ENCODE measurements around the gene POLR1C.
A peak's percentile ranks its signal among the peaks of the same experiment; 100 is the strongest.

POLR1C gene

DNA sequence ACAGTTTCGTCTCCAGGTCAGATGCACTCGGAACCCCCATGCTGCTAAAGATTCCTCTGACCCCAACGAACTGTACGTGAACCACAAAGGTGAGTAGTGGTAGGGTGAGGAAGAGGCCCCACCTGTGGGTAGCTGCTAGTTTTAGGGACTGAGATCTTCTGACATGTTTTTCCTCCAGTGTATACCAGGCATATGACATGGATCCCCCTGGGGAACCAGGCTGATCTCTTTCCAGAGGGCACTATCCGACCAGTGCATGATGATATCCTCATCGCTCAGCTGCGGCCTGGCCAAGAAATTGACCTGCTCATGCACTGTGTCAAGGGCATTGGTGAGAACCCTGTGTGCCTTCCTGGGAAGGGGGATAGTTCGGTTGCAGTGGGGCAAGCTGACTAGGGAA, 3.2 kb downstream of the POLR1C start:
- Histone ChIP-seq H3K4me1 (ENCODE audit: control insufficient read depth, insufficient read depth, low read length) (peaks cover 9% of the 10 kb centered on the region; the same call in 1 of the 2 replicates), H3K9me3 (ENCODE audit: control insufficient read depth, insufficient read depth, low read depth, low read length) (no peaks in the 10 kb centered on the region), H3K27ac (ENCODE audit: extremely low read depth, low read depth, low read length) (no peak overlapping the region), H3K4me3 (ENCODE audit: low read depth, low read length) (no peak overlapping the region), H3K36me3 (ENCODE audit: control insufficient read depth in 2 of 2, insufficient read depth in 1 of 2, low read length in 2 of 2) (peaks cover 20 to 73% of the 10 kb centered on the region in 2 experiments)
- CTCF ChIA-PET: interaction anchor here (0.7 to 2.1 kb wide), 2 partner anchors 13 to 21 kb away, joined by 3 to 6 read pairs; no protein-coding TSS in a partner anchor
- TF ChIP-seq, protein P1, sequence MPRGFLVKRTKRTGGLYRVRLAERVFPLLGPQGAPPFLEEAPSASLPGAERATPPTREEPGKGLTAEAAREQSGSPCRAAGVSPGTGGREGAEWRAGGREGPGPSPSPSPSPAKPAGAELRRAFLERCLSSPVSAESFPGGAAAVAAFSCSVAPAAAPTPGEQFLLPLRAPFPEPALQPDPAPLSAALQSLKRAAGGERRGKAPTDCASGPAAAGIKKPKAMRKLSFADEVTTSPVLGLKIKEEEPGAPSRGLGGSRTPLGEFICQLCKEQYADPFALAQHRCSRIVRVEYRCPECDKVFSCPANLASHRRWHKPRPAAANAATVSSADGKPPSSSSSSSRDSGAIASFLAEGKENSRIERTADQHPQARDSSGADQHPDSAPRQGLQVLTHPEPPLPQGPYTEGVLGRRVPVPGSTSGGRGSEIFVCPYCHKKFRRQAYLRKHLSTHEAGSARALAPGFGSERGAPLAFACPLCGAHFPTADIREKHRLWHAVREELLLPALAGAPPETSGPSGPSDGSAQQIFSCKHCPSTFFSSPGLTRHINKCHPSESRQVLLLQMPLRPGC (tag by site-specific recombination; IDR thresholded peaks at IDR 0.05): no peak
- TF ChIP-seq ZNF112 (tag by site-specific recombination; IDR thresholded peaks at IDR 0.05): no peak
- TF ChIP-seq KLF1 (tag by site-specific recombination; IDR thresholded peaks at IDR 0.05): no peak
- TF ChIP-seq, protein P2, sequence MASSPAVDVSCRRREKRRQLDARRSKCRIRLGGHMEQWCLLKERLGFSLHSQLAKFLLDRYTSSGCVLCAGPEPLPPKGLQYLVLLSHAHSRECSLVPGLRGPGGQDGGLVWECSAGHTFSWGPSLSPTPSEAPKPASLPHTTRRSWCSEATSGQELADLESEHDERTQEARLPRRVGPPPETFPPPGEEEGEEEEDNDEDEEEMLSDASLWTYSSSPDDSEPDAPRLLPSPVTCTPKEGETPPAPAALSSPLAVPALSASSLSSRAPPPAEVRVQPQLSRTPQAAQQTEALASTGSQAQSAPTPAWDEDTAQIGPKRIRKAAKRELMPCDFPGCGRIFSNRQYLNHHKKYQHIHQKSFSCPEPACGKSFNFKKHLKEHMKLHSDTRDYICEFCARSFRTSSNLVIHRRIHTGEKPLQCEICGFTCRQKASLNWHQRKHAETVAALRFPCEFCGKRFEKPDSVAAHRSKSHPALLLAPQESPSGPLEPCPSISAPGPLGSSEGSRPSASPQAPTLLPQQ (tag by site-specific recombination; IDR thresholded peaks at IDR 0.05): peak; percentile 60; the same call in 1 of the 2 replicates
- TF ChIP-seq, protein P3, sequence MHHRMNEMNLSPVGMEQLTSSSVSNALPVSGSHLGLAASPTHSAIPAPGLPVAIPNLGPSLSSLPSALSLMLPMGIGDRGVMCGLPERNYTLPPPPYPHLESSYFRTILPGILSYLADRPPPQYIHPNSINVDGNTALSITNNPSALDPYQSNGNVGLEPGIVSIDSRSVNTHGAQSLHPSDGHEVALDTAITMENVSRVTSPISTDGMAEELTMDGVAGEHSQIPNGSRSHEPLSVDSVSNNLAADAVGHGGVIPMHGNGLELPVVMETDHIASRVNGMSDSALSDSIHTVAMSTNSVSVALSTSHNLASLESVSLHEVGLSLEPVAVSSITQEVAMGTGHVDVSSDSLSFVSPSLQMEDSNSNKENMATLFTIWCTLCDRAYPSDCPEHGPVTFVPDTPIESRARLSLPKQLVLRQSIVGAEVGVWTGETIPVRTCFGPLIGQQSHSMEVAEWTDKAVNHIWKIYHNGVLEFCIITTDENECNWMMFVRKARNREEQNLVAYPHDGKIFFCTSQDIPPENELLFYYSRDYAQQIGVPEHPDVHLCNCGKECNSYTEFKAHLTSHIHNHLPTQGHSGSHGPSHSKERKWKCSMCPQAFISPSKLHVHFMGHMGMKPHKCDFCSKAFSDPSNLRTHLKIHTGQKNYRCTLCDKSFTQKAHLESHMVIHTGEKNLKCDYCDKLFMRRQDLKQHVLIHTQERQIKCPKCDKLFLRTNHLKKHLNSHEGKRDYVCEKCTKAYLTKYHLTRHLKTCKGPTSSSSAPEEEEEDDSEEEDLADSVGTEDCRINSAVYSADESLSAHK (tag by site-specific recombination; IDR thresholded peaks at IDR 0.05): no peak
- TF ChIP-seq ZFP69B (tag by site-specific recombination; IDR thresholded peaks at IDR 0.05): 0 out of 2 replicates have a peak, but pooled peaks have one; percentile 9
- TF ChIP-seq, protein P4, sequence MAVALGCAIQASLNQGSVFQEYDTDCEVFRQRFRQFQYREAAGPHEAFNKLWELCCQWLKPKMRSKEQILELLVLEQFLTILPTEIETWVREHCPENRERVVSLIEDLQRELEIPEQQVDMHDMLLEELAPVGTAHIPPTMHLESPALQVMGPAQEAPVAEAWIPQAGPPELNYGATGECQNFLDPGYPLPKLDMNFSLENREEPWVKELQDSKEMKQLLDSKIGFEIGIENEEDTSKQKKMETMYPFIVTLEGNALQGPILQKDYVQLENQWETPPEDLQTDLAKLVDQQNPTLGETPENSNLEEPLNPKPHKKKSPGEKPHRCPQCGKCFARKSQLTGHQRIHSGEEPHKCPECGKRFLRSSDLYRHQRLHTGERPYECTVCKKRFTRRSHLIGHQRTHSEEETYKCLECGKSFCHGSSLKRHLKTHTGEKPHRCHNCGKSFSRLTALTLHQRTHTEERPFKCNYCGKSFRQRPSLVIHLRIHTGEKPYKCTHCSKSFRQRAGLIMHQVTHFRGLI (tag by site-specific recombination; IDR thresholded peaks at IDR 0.05): no peak
- POLR2A ChIA-PET: interaction anchor here (0.6 to 2.3 kb wide), 3 partner anchors 12 to 57 kb away, joined by 3 to 8 read pairs (median 4); partner anchors contain the start of gene XPO5

DNA sequence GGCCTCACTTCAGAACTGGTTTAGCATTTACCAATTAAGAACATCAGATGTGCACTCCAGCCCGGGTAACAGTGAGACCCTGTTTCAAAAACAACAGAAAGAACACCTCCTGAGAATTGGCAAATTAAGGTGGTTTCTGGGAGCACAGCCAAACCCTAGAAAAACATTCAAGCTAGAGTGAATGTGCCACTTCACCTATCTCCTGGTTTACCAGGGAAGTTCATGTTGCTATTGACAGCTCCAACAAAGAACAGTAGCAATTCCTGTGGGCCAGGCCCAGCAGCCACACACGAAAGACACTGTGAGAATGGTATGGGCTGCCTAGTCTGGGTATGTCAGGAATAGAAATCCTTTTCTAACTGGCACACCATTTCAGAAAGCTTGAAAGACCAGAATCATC, 4.9 kb downstream of the POLR1C start:
- no peaks in the 10 kb centered on the region for H3K9me3 ChIP-seq (ENCODE audit: control insufficient read depth, insufficient read depth, low read depth, low read length)
- H3K36me3 ChIP-seq (ENCODE audit: control insufficient read depth in 2 of 2, insufficient read depth in 1 of 2, low read length in 2 of 2): peaks cover 30 to 82% of the 10 kb centered on the region in 2 experiments
- no peak overlapping the region for H3K4me3 ChIP-seq (ENCODE audit: low read depth, low read length)
- ChIA-PET POLR2A (interaction anchor here (0.6 to 2.3 kb wide), 5 partner anchors 10 to 54 kb away, joined by 3 to 8 read pairs (median 8); partner anchors contain the start of genes LRRC73 and XPO5), CTCF (interaction anchor here (0.6 to 2.1 kb wide), 3 partner anchors 15 to 294 kb away, joined by 3 to 6 read pairs (median 3); no protein-coding TSS in a partner anchor)
- no peak overlapping the region for H3K27ac ChIP-seq (ENCODE audit: extremely low read depth, low read depth, low read length)
- TF ChIP-seq, protein P5, sequence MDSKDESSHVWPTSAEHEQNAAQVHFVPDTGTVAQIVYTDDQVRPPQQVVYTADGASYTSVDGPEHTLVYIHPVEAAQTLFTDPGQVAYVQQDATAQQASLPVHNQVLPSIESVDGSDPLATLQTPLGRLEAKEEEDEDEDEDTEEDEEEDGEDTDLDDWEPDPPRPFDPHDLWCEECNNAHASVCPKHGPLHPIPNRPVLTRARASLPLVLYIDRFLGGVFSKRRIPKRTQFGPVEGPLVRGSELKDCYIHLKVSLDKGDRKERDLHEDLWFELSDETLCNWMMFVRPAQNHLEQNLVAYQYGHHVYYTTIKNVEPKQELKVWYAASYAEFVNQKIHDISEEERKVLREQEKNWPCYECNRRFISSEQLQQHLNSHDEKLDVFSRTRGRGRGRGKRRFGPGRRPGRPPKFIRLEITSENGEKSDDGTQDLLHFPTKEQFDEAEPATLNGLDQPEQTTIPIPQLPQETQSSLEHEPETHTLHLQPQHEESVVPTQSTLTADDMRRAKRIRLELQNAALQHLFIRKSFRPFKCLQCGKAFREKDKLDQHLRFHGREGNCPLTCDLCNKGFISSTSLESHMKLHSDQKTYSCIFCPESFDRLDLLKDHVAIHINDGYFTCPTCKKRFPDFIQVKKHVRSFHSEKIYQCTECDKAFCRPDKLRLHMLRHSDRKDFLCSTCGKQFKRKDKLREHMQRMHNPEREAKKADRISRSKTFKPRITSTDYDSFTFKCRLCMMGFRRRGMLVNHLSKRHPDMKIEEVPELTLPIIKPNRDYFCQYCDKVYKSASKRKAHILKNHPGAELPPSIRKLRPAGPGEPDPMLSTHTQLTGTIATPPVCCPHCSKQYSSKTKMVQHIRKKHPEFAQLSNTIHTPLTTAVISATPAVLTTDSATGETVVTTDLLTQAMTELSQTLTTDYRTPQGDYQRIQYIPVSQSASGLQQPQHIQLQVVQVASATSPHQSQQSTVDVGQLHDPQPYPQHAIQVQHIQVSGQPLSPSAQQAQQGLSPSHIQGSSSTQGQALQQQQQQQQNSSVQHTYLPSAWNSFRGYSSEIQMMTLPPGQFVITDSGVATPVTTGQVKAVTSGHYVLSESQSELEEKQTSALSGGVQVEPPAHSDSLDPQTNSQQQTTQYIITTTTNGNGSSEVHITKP (tag by site-specific recombination; IDR thresholded peaks at IDR 0.05): 0 out of 2 replicates have a peak, but pooled peaks have one; percentile 50
- TF ChIP-seq GLIS1 (tag by site-specific recombination; IDR thresholded peaks at IDR 0.05) (no peak), ZNF221 (tag by site-specific recombination; IDR thresholded peaks at IDR 0.05; ENCODE audit: borderline replicate concordance) (no peak), OSR2 (tag by site-specific recombination; IDR thresholded peaks at IDR 0.05) (peak; percentile 70), ZNF571 (tag by site-specific recombination; IDR thresholded peaks at IDR 0.05) (no peak)
- peaks cover 5% of the 10 kb centered on the region; the same call in 1 of the 2 replicates for H3K4me1 ChIP-seq (ENCODE audit: control insufficient read depth, insufficient read depth, low read length)
